ENCODE results near the gene OR51A2.

The OR51A2 gene

GRCh38 chr11:4979036-4979435 is 23.5 kb upstream of the OR51A2 start:
- TF ChIP-seq, protein P1, sequence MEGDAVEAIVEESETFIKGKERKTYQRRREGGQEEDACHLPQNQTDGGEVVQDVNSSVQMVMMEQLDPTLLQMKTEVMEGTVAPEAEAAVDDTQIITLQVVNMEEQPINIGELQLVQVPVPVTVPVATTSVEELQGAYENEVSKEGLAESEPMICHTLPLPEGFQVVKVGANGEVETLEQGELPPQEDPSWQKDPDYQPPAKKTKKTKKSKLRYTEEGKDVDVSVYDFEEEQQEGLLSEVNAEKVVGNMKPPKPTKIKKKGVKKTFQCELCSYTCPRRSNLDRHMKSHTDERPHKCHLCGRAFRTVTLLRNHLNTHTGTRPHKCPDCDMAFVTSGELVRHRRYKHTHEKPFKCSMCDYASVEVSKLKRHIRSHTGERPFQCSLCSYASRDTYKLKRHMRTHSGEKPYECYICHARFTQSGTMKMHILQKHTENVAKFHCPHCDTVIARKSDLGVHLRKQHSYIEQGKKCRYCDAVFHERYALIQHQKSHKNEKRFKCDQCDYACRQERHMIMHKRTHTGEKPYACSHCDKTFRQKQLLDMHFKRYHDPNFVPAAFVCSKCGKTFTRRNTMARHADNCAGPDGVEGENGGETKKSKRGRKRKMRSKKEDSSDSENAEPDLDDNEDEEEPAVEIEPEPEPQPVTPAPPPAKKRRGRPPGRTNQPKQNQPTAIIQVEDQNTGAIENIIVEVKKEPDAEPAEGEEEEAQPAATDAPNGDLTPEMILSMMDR (IDR thresholded peaks at IDR 0.05; ENCODE audit: low read depth, low read length), result no peak
- in situ Hi-C loops (cut with HindIII; ENCODE audit: low sequenced_read_pairs), result no loop called here
- H3K4me3 ChIP-seq (ENCODE audit: low read depth, low read length), result no peak overlapping the region
- DNase-seq (ENCODE audit: low read depth, low spot score), result no peak

- in situ Hi-C loops (cut with HindIII; ENCODE audit: low sequenced_read_pairs), result no loop called here
- TF ChIP-seq, protein P1 (IDR thresholded peaks at IDR 0.05; ENCODE audit: low read depth, low read length), result no peak
- H3K4me3 ChIP-seq (ENCODE audit: low read depth, low read length), result no peak overlapping the region
- no peak for DNase-seq (ENCODE audit: low read depth, low spot score)
Measured at GRCh38 chr11:4975436-4975835, 19.9 kb upstream of the OR51A2 start.

GRCh38 chr11:4962816-4963215 is 7.3 kb upstream of the OR51A2 start:
- in situ Hi-C loops (cut with HindIII; ENCODE audit: low sequenced_read_pairs), result no loop called here
- no peak for DNase-seq (ENCODE audit: low read depth, low spot score)
- TF ChIP-seq, protein P1 (IDR thresholded peaks at IDR 0.05; ENCODE audit: low read depth, low read length), result no peak
- no peak overlapping the region for H3K4me3 ChIP-seq (ENCODE audit: low read depth, low read length)

- TF ChIP-seq, protein P1 (IDR thresholded peaks at IDR 0.05; ENCODE audit: low read depth, low read length), result no peak
- no peak overlapping the region for H3K4me3 ChIP-seq (ENCODE audit: low read depth, low read length)
- no peak for DNase-seq (ENCODE audit: low read depth, low spot score)
- in situ Hi-C loops (cut with HindIII; ENCODE audit: low sequenced_read_pairs), result no loop called here
Measured at GRCh38 chr11:4960877-4961276, 5.4 kb upstream of the OR51A2 start.

- TF ChIP-seq, protein P1 (IDR thresholded peaks at IDR 0.05; ENCODE audit: low read depth, low read length), result no peak
- in situ Hi-C loops (cut with HindIII; ENCODE audit: low sequenced_read_pairs), result no loop called here
- H3K4me3 ChIP-seq (ENCODE audit: low read depth, low read length), result no peak overlapping the region
- no peak for DNase-seq (ENCODE audit: low read depth, low spot score)
Measured at GRCh38 chr11:4957396-4957795, 1.9 kb upstream of the OR51A2 start.

DNA sequence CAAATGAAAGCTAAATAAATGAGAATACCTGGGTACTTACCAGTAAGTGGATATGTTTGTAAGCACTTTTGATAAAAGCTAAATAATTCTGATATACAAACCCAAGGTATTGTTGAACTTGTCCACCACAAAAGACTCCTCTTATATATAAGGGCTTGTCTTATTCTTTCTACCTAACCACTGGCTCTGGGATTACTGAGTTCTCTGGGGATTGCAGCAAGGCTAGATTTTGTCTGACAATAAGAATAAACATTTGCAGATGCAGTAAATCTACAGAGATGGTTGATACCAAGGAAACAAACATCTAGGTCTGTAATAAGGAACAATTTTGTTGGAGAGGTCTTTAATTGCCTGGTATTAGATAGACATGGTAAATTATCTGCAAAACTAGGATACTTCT is 8.0 kb downstream of the OR51A2 start, which contains the start of gene OR51A4:
TSS of gene OR51A4 (minus strand) at position 101 of the 400 bp plus-strand sequence. CDS start 505 bp downstream, outside the sequence.
- H3K4me3 ChIP-seq (ENCODE audit: low read depth, low read length), result no peak within 1 kb of the TSS
- TF ChIP-seq, protein P1 (IDR thresholded peaks at IDR 0.05; ENCODE audit: low read depth, low read length), result no peak
- in situ Hi-C loops (cut with HindIII; ENCODE audit: low sequenced_read_pairs), result no loop called here
- no peak for DNase-seq (ENCODE audit: low read depth, low spot score)

DNA sequence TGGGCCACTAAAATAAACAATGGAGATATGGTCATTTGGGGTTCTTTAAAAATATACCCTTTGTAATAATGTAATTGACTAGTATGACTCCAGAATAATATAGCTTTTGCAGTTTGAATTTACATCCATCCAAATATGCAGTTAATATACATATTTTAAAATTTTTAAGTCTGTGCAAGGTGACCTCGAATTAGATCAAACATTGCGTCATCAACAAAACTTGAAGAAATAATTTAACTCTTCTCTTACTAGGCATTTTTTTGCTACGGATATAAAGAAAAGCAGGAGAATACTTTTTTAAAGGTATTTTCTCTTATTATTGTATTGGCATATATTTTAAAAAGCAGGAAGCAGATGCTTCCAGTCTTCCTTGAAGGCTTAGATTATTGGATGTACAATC is 18.8 kb downstream of the OR51A2 start:
- TF ChIP-seq, protein P1 (IDR thresholded peaks at IDR 0.05; ENCODE audit: low read depth, low read length), result no peak
- no peak for DNase-seq (ENCODE audit: low read depth, low spot score)
- in situ Hi-C loops (cut with HindIII; ENCODE audit: low sequenced_read_pairs), result no loop called here
- H3K4me3 ChIP-seq (ENCODE audit: low read depth, low read length), result no peak overlapping the region
